Measurements from ENCODE around the gene TRIM17.

GRCh38 chr1:228465141-228465540 is 48.5 kb upstream of the TRIM17 start:
- no peak for TF ChIP-seq EP300 (conservative IDR thresholded peaks at IDR 0.05; ENCODE audit: poor library complexity, severe bottlenecking)
- TF ChIP-seq CTCF (IDR thresholded peaks at IDR 0.05; ENCODE audit: poor library complexity, severe bottlenecking): no peak
- no peak for TF ChIP-seq RAD21 (conservative IDR thresholded peaks at IDR 0.05)
